DMS53 treated with DMSO at 0.1 percent for 48 hours (cell line): ENCODE data around the gene NRG2.

ENCODE experiments used
- DNase-seq: peaks from one replicate; lab custom pipeline; 2025; ENCODE audit not compliant: unreplicated experiment; lab: John Stamatoyannopoulos, UW

Gene NRG2

GRCh38 chr5:139975306-139975705 is 67.8 kb downstream of the NRG2 start:
- no peak for DNase-seq

GRCh38 chr5:139974661-139975060 is 68.4 kb downstream of the NRG2 start:
- no peak for DNase-seq

- no peak for DNase-seq
These were observed 71.8 kb downstream of the NRG2 start for GRCh38 chr5:139971202-139971725.

- DNase-seq: no peak
These were observed 73.8 kb downstream of the NRG2 start for GRCh38 chr5:139969318-139969717.

GRCh38 chr5:139968547-139969261 is 74.4 kb downstream of the NRG2 start:
- peak; percentile 84 for DNase-seq

GRCh38 chr5:139967353-139967752 is 75.7 kb downstream of the NRG2 start:
- no peak for DNase-seq

GRCh38 chr5:139966856-139967255 is 76.2 kb downstream of the NRG2 start:
- no peak for DNase-seq

- DNase-seq: no peak
These were observed 78.0 kb downstream of the NRG2 start for GRCh38 chr5:139964994-139965565.

GRCh38 chr5:139964266-139964993 is 78.7 kb downstream of the NRG2 start:
- no peak for DNase-seq

GRCh38 chr5:139962445-139962844 is 80.7 kb downstream of the NRG2 start:
- DNase-seq: no peak

- no peak for DNase-seq
These were observed 81.5 kb downstream of the NRG2 start for GRCh38 chr5:139961435-139962157.

- DNase-seq: no peak
These were observed 82.2 kb downstream of the NRG2 start for GRCh38 chr5:139960723-139961383.

- no peak for DNase-seq
These were observed 84.5 kb downstream of the NRG2 start for GRCh38 chr5:139958432-139959148.

- DNase-seq: no peak
These were observed 86.8 kb downstream of the NRG2 start for GRCh38 chr5:139956342-139956741.

- no peak for DNase-seq
These were observed 87.4 kb downstream of the NRG2 start for GRCh38 chr5:139955616-139956273.

- no peak for DNase-seq
These were observed 88.0 kb downstream of the NRG2 start for GRCh38 chr5:139955053-139955605.

GRCh38 chr5:139954462-139954861 is 88.6 kb downstream of the NRG2 start:
- no peak for DNase-seq

- DNase-seq: no peak
These were observed 89.1 kb downstream of the NRG2 start for GRCh38 chr5:139954022-139954421.

- no peak for DNase-seq
These were observed 90.5 kb downstream of the NRG2 start for GRCh38 chr5:139952574-139952973.
